Activated T-helper 1 cell treated with anti-CD3 and anti-CD28 coated beads, Interleukin-12 subunit alpha, Interleukin-12 subunit beta, Interleukin-2, Interleukin-4 antibody, amounts not matched to agents 30 ng/mL and 10 ng/mL and 1 ng/mL, durations not matched to agents 14 hours and 24 hours and 36 hours (primary cell): Measurements from ENCODE around the gene SLC12A8. TPM values are rescaled to one million over a fixed set of nuclear protein-coding genes. Genes with fewer than 3 reads are reported as not detected.
A peak's percentile ranks its signal among the peaks of the same experiment; 100 is the strongest.

Source experiments
- DNase-seq: peaks from one replicate; pipeline ENCODE4 v3.0.0; 2021; ENCODE audit warnings: low spot score
- H3K27ac Mint-ChIP-seq: one replicate; pipeline ENCODE4 v1.8.0; 2021; ENCODE audit warnings: mild to moderate bottlenecking, mixed read lengths
- H3K27me3 Mint-ChIP-seq: one replicate; pipeline ENCODE4 v1.8.0; 2022; ENCODE audit warnings: mild to moderate bottlenecking, moderate library complexity, mixed read lengths; ENCODE audit not compliant: insufficient read depth
- H3K36me3 Mint-ChIP-seq: one replicate; pipeline ENCODE4 v1.8.0; 2021; ENCODE audit warnings: low read depth, mixed read lengths
- H3K4me1 Mint-ChIP-seq: one replicate; pipeline ENCODE4 v1.8.0; 2021; ENCODE audit warnings: low read depth, mixed read lengths
- H3K4me3 Mint-ChIP-seq: one replicate; pipeline ENCODE4 v1.8.0; 2021; ENCODE audit warnings: mild to moderate bottlenecking, moderate library complexity, mixed read lengths
- H3K9me3 Mint-ChIP-seq: one replicate; pipeline ENCODE4 v1.8.0; 2021; ENCODE audit warnings: mixed read lengths
- intact Hi-C: fragments of 100-400 bp; cut with micrococcal nuclease; formaldehyde crosslinking; loops from one replicate; pipeline ENCODE4 v1.15.1; 2024
- total RNA-seq: library from RNA; stranded (reverse); gene quantifications from 2 replicates; pipeline ENCODE4 v1.2.3, GENCODE V29; 2022

SLC12A8 gene
- total RNA-seq, 1 donor from 2014 or later = 1.1 TPM

- no peak for DNase-seq
- Mint-ChIP-seq H3K4me1 (peaks cover 45% of the 10 kb centered on the region), H3K9me3 (no peaks in the 10 kb centered on the region), H3K36me3 (peaks cover 5% of the 10 kb centered on the region), H3K27ac (no peak overlapping the region), H3K27me3 (peaks cover 16% of the 10 kb centered on the region), H3K4me3 (no peak overlapping the region)
- intact Hi-C loops = no loop called here
Measured at GRCh38 chr3:125117631-125118191, 94.8 kb downstream of the SLC12A8 start.

DNA sequence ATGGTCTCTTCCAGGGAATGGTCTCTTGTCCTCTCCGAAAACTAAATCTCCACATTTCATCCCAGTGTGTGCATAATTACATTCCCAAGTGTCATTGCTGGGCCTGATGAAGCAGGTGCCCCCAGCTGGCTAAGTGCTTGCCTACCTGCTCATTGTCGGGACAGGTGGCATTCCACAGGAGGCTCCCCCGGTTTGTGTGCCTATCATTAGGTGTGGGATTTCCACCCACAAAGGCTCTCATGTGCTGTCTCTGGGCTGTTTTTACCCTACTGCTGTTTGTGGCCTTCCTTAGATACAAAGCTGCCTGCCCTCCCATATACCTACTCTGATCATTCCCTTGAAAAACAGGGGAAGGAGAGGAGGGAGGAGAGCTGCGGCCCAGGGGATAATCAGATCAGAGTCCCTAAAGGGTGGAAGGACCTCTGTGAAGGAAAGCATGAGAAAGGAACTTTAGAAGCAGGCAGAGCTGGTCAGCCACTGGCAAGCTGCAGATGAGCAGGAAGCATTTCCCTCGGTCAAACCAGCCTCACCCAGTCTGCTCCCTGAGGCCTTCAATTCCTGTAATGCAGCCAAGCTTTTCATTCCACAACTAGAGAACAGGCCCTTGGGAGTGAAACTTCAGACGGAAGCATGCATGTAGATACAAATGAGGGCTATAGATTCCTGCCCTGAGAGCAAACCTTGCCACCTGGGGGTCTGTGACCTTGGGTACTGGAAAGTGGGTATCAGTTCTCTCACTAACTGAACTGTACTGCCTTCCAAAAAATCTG, 96.1 kb downstream of the SLC12A8 start:
- H3K4me1 Mint-ChIP-seq = peaks cover 43% of the 10 kb centered on the region

DNA sequence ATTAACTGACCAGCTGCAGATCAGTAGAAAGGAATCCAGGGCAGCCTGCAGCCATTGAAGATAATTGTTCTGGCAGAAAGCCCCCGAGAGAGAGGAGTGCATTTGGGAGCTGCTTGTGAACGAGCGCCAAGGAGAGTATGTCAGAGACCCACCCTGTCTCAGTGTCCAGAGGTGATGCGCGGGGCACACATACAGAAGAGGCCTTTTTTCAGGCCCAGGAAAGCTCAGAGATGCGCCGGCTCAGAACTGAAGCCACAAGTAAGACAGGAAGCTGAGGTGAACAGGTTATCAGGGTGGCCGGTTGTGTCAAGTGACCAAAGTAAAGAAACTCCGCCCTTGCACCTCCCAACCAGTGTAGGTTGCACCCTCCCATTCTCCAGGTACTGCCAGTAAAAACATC, 96.9 kb downstream of the SLC12A8 start:
- peaks cover 5% of the 10 kb centered on the region for H3K36me3 Mint-ChIP-seq
- intact Hi-C loops = no loop called here
- DNase-seq = no peak
- H3K4me3 Mint-ChIP-seq = no peak overlapping the region
- peaks cover 27% of the 10 kb centered on the region for H3K27me3 Mint-ChIP-seq
- H3K27ac Mint-ChIP-seq = no peak overlapping the region
- peaks cover 4% of the 10 kb centered on the region for H3K9me3 Mint-ChIP-seq
- H3K4me1 Mint-ChIP-seq = peaks cover 43% of the 10 kb centered on the region

More for the DNA sequence above, 96.1 kb downstream of the SLC12A8 start:
- Mint-ChIP-seq H3K4me3 (no peak overlapping the region), H3K9me3 (peaks cover 4% of the 10 kb centered on the region), H3K27ac (no peak overlapping the region), H3K27me3 (peaks cover 25% of the 10 kb centered on the region), H3K36me3 (peaks cover 1% of the 10 kb centered on the region)
- DNase-seq = no peak
- intact Hi-C loops = no loop called here

DNA sequence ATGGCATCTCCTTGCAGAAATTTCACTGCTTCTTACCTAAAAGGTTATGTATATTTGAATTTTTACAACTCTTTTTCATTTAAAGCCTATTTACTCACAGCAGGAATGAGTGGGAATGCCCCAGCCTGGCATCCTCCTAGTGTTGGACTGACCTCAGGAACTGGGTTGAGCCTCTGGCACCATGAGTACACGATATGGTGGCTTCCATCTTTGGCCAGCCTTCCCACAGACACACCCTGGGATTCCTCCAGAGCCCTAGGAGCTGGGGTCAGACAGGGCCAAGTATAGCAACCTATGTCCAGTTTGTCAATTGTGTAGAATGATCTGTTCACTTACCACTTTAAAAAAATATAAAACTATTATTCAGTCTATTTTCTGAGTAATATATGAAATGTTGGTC, 99.6 kb downstream of the SLC12A8 start:
- H3K27me3 Mint-ChIP-seq = peaks cover 27% of the 10 kb centered on the region
- H3K4me1 Mint-ChIP-seq = peaks cover 46% of the 10 kb centered on the region
- no peak overlapping the region for H3K4me3 Mint-ChIP-seq
- no peak overlapping the region for H3K27ac Mint-ChIP-seq
- DNase-seq = no peak
- intact Hi-C loops = no loop called here
- H3K9me3 Mint-ChIP-seq = peaks cover 4% of the 10 kb centered on the region
- peaks cover 3% of the 10 kb centered on the region for H3K36me3 Mint-ChIP-seq

GRCh38 chr3:125110876-125111480, 101.6 kb downstream of the SLC12A8 start:
- peaks cover 39% of the 10 kb centered on the region for H3K4me1 Mint-ChIP-seq
- H3K27me3 Mint-ChIP-seq = peaks cover 27% of the 10 kb centered on the region
- H3K27ac Mint-ChIP-seq = peak overlapping the region; percentile 77
- intact Hi-C loops = loop anchor here (1.0 to 2.0 kb wide), 3 partner anchors 8 to 30 kb away; no protein-coding TSS in a partner anchor
- DNase-seq = no peak
- no peak overlapping the region for H3K4me3 Mint-ChIP-seq
- peaks cover 3% of the 10 kb centered on the region for H3K36me3 Mint-ChIP-seq
- peaks cover 4% of the 10 kb centered on the region for H3K9me3 Mint-ChIP-seq

- H3K4me3 Mint-ChIP-seq = no peak overlapping the region
- H3K4me1 Mint-ChIP-seq = peaks cover 33% of the 10 kb centered on the region
- H3K36me3 Mint-ChIP-seq = peaks cover 3% of the 10 kb centered on the region
- intact Hi-C loops = loop anchor here (1.0 to 2.0 kb wide), 2 partner anchors 15 to 31 kb away; no protein-coding TSS in a partner anchor
- H3K27me3 Mint-ChIP-seq = peaks cover 22% of the 10 kb centered on the region
- peak overlapping the region; percentile 77 for H3K27ac Mint-ChIP-seq
- H3K9me3 Mint-ChIP-seq = peaks cover 6% of the 10 kb centered on the region
- DNase-seq = no peak
Measured at GRCh38 chr3:125110016-125110875, 102.3 kb downstream of the SLC12A8 start.

- Mint-ChIP-seq H3K27ac (no peak overlapping the region), H3K4me3 (no peak overlapping the region), H3K9me3 (peaks cover 13% of the 10 kb centered on the region), H3K36me3 (peaks cover 3% of the 10 kb centered on the region), H3K4me1 (peaks cover 33% of the 10 kb centered on the region), H3K27me3 (peaks cover 18% of the 10 kb centered on the region)
- intact Hi-C loops = no loop called here
- no peak for DNase-seq
Measured at GRCh38 chr3:125109536-125109925, 103.0 kb downstream of the SLC12A8 start.

- intact Hi-C loops = no loop called here
- no peak for DNase-seq
- no peak overlapping the region for H3K4me3 Mint-ChIP-seq
- peaks cover 13% of the 10 kb centered on the region for H3K9me3 Mint-ChIP-seq
- peaks cover 33% of the 10 kb centered on the region for H3K4me1 Mint-ChIP-seq
- peaks cover 3% of the 10 kb centered on the region for H3K36me3 Mint-ChIP-seq
- no peak overlapping the region for H3K27ac Mint-ChIP-seq
- H3K27me3 Mint-ChIP-seq = peaks cover 17% of the 10 kb centered on the region
Measured at GRCh38 chr3:125108833-125109535, 103.6 kb downstream of the SLC12A8 start.

GRCh38 chr3:125107861-125108567, 104.5 kb downstream of the SLC12A8 start:
- peaks cover 13% of the 10 kb centered on the region for H3K9me3 Mint-ChIP-seq
- DNase-seq = no peak
- H3K4me1 Mint-ChIP-seq = peaks cover 33% of the 10 kb centered on the region
- intact Hi-C loops = no loop called here
- no peak overlapping the region for H3K4me3 Mint-ChIP-seq
- no peak overlapping the region for H3K27ac Mint-ChIP-seq
- peaks cover 19% of the 10 kb centered on the region for H3K27me3 Mint-ChIP-seq
- peaks cover 3% of the 10 kb centered on the region for H3K36me3 Mint-ChIP-seq

DNA sequence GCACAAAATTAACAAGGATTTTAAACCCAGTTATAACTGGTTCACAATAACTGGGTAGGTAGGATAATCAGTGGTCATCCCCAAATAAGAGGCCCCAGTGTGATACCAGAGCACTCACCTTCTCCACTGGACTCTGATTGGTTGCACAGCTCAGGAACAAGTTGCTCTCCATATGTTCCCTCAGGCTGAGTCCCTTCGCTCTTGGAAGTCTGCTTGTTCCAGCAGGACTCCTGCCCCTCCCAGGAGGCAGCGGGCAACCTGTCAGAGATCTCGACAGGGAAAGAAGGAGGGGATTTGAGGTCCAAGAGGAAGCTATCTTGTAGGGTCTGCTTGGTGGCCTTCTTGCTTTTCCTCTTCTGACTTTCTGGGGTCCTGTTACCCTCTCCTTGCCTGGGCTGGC, 105.2 kb downstream of the SLC12A8 start:
- H3K4me3 Mint-ChIP-seq = no peak overlapping the region
- H3K27ac Mint-ChIP-seq = no peak overlapping the region
- peaks cover 11% of the 10 kb centered on the region for H3K9me3 Mint-ChIP-seq
- peaks cover 18% of the 10 kb centered on the region for H3K27me3 Mint-ChIP-seq
- intact Hi-C loops = no loop called here
- peaks cover 31% of the 10 kb centered on the region for H3K4me1 Mint-ChIP-seq
- no peak for DNase-seq
- H3K36me3 Mint-ChIP-seq = peaks cover 5% of the 10 kb centered on the region

DNA sequence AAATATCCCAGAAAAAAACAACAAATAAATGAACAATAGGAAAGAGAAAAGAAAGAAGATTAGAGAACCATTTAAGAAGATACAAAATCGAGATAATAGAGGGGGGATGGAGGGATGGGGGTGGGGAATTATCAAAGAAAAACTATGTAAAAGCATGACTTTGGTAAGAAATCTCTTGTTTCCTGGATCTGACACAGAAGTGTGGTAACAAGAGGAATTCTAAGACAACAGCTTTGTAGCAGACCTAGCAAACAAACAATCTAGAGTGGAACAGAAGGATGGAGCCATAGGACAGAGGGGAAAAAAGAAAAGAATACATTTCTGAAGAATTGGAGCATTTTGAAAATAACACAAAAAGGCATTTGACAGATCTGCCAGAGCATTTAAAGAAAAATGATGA, 107.4 kb downstream of the SLC12A8 start:
- Mint-ChIP-seq H3K27me3 (peaks cover 15% of the 10 kb centered on the region), H3K4me1 (peaks cover 11% of the 10 kb centered on the region), H3K36me3 (peaks cover 1% of the 10 kb centered on the region), H3K27ac (no peak overlapping the region), H3K4me3 (no peak overlapping the region), H3K9me3 (peaks cover 9% of the 10 kb centered on the region)
- DNase-seq = no peak
- intact Hi-C loops = no loop called here

DNA sequence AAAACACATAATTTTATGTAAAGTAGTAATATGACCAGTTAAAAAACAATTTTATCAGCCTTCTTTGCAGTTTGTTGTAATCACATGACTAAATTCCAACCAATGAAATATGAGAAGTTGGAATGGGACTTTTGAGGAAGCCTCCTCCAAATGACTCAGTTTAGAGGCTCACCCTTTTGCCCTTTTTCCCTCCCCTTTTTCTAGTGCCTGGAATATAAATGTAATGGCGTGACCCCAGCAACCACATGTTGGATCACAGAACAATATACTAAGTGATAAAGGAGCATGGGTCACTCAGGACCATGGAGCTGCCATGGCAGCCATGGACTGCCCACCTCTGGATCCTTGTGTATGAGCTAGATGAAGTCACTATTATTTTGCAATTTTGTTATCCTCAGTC, 107.9 kb downstream of the SLC12A8 start:
- Mint-ChIP-seq H3K9me3 (peaks cover 13% of the 10 kb centered on the region), H3K27me3 (peaks cover 15% of the 10 kb centered on the region), H3K4me3 (no peak overlapping the region), H3K36me3 (peaks cover 4% of the 10 kb centered on the region), H3K4me1 (peaks cover 9% of the 10 kb centered on the region), H3K27ac (no peak overlapping the region)
- intact Hi-C loops = no loop called here
- no peak for DNase-seq
